Middle frontal gyrus (tissue), 1 donor: Measurements from ENCODE around the gene NSMCE4A.
"Not testable (repeated sequence)": the region's sequence is repeated elsewhere in the genome, so short reads cannot be mapped to it uniquely, and the experiment has no call there.

ENCODE experiments used
- DNase-seq: peaks from one replicate; pipeline ENCODE4 v3.0.0-alpha.2; 2015; ENCODE audit warnings: low spot score; ENCODE audit errors: extremely low spot score

Gene NSMCE4A, protein sequence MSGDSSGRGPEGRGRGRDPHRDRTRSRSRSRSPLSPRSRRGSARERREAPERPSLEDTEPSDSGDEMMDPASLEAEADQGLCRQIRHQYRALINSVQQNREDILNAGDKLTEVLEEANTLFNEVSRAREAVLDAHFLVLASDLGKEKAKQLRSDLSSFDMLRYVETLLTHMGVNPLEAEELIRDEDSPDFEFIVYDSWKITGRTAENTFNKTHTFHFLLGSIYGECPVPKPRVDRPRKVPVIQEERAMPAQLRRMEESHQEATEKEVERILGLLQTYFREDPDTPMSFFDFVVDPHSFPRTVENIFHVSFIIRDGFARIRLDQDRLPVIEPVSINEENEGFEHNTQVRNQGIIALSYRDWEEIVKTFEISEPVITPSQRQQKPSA

DNA sequence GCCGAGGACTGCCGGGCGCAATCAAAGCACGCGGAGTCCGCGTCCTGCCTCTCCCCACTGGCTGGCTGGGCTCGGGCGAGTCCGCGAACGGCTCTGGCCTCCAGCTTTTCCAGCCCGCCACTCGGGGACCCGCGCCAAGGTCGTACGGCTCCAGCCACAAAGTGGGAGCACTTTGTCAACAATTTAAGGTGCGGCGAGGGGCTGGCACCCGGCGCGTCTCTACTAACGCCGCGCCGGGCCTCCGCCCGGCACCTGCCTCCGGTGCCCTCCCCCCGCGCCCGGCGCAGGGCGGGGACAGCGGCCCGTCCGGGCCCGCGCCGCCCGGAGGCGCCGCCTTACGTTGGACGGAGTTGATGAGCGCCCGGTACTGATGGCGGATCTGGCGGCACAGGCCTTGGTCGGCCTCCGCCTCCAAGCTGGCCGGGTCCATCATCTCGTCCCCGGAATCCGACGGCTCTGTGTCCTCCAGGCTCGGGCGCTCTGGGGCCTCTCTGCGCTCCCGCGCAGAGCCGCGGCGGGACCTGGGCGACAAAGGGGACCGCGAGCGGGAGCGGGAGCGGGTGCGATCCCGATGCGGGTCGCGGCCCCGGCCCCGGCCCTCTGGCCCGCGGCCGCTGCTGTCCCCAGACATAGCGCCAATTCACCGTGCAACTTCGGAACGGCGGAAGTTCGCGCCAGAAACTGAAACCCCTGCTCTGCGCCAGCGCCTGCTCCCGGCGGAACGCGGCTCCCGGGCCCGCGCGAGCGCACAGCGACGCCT, at the start of gene NSMCE4A:
TSS of gene NSMCE4A (minus strand) at position 683 of the 760 bp plus-strand sequence. CDS start at position 631, 52 bp downstream.
- peak; percentile 54 for DNase-seq

DNA sequence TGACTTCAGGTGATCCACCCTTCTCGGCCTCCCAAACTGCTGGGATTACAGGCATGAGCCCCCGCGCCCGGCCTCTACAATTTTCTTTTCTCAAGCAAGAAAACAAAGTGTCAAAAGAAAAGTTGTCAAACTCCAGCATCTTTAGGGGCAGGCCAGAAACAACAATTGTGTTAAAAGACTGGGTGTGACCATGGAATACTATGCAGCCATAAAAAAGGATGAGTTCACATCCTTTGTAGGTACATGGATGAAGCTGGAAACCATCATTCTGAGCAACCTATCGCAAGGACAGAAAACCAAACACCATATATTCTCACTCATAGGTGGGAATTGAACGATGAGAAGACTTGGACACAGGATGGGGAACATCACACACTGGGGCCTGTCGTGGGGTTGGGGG, 48.2 kb upstream of the NSMCE4A start:
- DNase-seq, result not testable (repeated sequence)

DNA sequence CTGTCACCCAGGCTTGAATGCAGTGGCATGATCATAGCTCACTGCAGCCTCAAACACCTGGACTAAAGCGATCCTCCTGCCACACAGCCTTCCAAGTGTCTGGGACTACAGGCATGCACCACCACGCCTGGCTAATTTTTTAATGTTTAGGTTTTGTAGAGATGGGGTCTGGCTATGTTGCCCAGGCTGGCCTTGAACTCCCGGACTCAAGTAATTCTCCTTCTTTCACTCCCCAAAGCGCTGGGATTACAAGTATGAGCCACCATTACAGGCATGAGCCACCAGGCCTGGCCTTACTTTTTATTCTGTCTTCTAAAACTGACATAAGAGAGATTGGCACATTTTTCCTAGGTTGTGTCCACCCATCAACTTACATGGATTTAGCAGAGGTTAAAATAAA, 47.3 kb upstream of the NSMCE4A start:
- DNase-seq, result no peak

GRCh38 chr10:122021828-122022227, 46.8 kb upstream of the NSMCE4A start:
- DNase-seq, result no peak

- no peak for DNase-seq
Measured at GRCh38 chr10:122021379-122021778, 46.4 kb upstream of the NSMCE4A start.

DNA sequence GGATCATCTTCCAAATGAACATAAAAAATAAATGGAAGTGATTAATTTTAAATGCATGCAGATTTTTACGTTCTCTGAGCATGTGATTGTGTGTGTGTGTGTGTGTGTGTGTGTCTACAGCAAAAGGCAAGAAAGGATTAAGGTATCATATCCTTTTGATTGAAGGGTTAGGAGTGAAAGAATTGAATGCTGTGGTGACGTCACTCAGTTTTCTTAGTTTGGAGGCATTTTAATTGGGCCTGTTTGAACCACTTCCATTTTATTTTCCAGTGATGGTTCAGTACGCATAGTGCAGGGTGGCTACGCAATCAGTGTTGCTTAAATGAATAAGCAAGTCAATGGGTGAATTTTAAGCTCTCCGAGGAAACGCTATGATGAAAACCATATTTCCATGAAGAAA, 45.2 kb upstream of the NSMCE4A start:
- no peak for DNase-seq

GRCh38 chr10:122019414-122019975, 44.5 kb upstream of the NSMCE4A start:
- no peak for DNase-seq

DNA sequence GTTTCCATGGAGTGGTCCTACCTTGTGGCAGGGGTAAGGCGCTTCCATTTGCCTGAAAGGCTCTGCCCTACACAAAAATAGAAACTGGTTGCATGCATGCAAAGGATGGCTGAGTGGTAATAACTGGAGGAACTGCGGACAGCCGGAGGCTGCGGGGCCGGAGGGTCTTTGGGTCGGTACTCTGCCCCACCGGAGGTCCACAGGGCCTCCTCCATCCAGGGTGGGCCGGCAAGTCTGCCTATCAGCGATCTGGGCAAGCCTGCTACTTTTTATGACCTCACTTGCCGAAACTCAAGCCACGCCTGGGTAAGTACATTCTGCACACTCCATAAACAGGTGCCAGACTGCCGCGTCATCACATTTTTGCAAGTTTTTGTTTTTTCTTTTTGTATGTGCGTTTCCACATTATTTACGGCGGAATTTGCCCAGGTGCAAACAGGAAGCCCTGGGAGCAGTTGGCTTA, 44.0 kb upstream of the NSMCE4A start:
- DNase-seq, result no peak

DNA sequence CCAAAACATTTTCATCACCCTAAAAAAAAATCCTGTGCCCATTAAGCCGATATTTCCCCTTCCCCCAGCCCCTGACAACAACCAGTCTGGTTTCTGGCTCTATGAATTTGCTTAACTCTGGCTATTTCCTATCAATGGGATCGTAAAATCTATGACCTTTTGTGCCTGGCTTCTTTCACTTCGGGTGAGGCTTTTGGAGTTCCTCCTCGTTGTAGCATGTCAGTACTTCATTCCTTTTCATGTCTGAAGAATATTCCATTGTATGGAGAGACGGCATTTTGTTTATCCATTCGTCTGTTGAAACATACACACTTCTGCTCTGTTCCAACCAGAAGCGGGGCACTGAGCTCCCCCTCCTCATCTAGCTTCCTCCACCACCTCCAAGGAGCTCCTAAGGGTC, 43.5 kb upstream of the NSMCE4A start:
- no peak for DNase-seq

GRCh38 chr10:122017926-122018325, 42.9 kb upstream of the NSMCE4A start:
- not testable (repeated sequence) for DNase-seq

GRCh38 chr10:122014652-122015248, 39.7 kb upstream of the NSMCE4A start:
- DNase-seq, result no peak

- no peak for DNase-seq
Measured at GRCh38 chr10:122013311-122013780, 38.3 kb upstream of the NSMCE4A start.

DNA sequence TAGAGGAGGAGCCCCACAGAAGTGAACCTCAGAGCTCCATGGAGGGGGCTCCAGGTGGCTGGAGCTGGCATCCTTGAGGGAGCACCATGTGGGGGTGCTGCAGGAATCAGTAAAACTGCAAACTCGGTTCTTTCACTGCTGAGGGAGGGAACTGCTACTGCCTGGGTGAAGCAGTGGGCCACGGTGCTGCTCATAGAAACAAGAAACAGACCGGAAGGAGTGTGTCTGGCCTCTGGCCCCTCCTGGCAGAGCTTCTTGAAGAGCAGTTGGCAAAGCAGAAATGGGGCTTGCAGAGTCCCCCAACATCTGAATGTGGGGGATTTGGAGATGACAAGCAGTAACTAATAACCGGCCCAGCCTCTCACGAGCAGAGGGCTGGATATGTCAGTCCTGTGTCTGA, 37.7 kb upstream of the NSMCE4A start:
- DNase-seq, result no peak

GRCh38 chr10:122010405-122011050, 35.5 kb upstream of the NSMCE4A start:
- DNase-seq, result no peak

- DNase-seq, result no peak
Measured at GRCh38 chr10:122007415-122007814, 32.4 kb upstream of the NSMCE4A start.

GRCh38 chr10:122001698-122002097, 26.7 kb upstream of the NSMCE4A start:
- no peak for DNase-seq

GRCh38 chr10:121999301-121999700, 24.3 kb upstream of the NSMCE4A start:
- DNase-seq, result no peak

DNA sequence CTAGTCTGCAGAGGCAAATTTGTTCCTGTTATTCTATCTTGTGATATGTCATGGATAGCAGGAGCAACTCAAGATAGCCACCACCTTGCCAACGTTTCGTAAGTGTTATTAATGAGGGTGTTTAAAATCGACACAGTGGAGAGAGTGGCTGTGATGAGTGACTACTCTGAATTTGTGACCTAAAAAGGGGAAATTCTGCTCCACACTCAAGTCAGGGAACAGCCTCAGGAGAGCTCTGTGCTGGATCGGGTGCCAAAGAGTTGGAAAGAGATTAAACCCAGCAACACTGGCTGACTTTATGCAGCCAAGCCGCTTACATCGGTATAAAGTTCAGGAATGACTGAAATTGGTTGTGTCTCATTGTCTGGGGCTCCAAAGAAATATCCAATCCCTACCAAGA, 23.4 kb upstream of the NSMCE4A start:
- DNase-seq, result no peak

DNA sequence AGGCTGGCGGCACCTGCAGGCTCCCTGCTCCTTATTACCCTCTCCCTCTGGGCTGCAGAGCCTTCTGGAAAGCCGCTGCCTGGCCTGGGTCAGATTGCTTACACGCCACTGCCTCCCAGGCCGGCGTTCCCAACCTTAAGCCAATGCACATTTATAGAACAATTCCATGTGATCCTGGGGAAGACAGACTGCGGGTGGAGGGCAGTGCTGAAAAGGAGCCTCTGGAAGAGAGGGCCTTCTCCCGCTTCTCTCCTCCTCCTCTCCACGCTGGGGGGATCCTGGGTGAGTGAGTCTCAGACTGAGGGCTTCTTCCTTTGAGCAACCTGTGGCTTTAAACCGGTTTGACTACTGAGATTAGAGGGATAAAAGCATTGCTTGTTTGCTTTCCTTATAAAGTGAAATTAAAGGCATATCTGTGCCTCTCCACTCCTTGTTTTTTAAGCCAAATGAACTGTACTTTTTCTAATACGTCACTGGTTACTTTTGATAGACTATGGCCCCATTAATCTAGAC, 19.5 kb upstream of the NSMCE4A start:
- DNase-seq, result no peak

GRCh38 chr10:121991727-121992126, 16.7 kb upstream of the NSMCE4A start:
- not testable (repeated sequence) for DNase-seq
